Skeletal muscle cell (primary cell): Measurements from ENCODE around the gene SCAF8.

Experiments used
- DNase-seq: peaks from one replicate; pipeline ENCODE4 v3.0.0-alpha.2; 2010; ENCODE audit warnings: low read depth
- H3K4me3 ChIP-seq: 2 replicates; pipeline ENCODE4 v1.5.1; 2011; ENCODE audit warnings: low read depth, mild to moderate bottlenecking, control low read depth, low read length, moderate library complexity

The SCAF8 gene

DNA sequence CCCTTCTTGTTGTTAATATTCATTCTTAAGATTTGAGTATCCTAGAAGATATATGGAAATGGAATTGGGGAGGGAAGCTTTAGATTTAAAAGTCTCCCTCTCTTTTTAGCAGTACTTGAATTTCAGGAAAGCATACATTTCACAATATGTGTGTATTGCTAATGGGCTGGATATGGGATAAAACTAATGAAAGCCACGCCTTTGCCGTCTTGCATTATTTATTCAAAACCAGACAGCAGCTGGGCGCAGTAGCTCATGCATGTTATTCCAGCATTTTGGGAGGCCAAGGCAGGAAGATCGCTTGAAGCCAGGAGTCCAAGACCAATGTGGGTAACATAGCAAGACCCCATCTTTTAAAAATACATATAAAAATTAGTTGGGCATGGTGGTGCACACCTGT is 140.3 kb downstream of the SCAF8 start:
- no peak for DNase-seq
- H3K4me3 ChIP-seq = no peak overlapping the region

DNA sequence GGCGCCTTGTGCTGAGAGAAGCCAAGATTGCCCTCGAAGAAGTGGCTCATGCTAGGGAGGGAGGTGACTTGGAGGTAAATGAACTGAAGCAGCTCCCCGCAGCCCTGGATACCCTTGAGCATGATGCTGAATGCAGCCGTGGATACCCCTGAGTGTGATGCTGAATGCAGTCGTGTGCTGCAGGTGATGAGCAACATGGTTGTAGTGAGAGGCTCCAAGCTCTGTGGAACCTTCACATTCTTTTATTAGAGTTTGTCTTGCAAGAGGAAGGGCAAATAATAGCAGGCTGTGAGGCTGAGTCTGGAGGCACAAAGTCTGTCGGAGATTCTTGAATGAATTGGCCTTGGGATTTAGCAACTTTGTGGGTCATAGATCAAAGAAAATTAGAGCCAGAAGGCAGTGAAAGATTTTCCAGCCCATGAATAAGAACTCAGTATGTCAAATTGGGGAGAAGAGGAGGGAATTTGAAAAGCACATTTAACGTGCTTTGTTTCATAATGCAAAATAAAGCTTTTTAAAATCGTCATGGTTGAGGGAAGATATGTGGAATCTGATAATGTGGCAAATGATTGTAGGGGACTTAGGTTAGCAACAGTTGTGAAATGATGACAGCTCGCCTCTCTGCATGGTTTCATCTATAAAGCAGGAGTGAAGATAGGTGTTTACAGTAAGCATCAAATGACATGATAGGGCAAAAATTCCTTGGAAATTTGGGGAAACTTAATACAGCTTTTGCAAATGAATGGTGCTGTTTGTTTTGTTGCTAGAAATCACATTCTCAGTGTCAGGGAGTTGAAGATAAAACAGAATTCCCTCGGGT is 141.8 kb downstream of the SCAF8 start:
- no peak for DNase-seq
- H3K4me3 ChIP-seq = no peak overlapping the region

DNA sequence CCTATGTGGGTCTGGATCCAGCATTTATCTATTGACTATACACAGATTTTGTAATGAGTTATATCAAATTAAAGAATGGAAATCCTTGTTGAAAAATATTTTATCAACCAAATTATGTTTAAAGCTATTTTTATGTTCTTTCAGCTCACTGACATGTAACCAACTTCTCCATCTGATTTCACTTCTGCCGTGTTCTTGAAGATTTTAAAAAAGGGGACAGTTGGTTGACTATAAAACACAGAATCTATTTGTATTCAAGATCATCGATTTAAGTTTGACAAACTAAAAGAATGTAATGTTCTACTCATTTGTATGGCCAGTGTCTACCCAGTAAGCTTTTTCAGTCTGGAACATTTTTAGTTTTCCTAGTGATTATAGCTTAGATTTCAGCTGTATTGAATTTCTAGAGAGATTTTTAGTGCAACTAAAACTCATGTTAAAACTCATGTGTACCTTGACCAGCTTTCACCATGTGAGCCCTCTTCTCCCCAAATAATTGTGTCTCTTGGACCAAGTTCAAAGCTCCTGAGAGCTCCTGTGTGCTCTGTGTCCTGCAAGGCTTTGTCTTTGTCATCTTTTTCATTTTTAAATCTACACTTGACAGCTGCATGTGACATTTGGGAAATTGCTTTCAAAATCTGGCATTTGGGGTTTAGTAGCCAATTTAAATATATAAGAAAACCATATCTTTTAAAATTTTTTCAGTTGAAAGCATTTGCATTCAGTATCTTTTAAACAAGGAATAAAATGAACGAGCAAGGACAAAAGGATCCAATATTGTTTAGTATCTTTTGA is 143.5 kb downstream of the SCAF8 start:
- no peak for DNase-seq
- no peak overlapping the region for H3K4me3 ChIP-seq

DNA sequence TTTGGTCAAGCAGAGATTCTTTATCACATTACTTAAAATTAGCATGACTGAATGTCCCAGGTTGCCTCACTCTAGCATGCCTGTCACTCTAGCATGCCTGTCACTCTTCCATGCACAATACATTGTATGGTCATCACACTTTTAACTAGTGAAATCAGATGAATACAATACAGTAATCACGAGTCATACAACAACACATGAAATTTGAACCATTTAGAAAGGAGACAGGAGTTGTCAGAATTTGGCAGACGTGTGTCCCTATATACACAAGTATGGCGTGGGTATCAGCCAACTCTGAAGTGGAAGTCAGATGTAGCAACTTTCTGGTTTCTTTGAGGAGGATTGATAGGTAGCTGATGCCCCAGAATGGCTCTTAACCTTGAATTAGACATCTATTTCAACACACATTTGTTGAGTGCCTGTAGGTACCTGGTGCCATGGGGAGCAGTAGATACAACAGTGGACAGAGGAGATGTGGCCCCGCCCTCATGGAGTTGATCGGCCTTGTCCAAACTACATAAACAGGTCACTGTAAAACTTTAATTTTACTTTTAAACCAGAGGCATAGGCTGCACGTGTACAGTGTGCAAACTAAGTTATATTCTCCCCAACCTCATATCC is 145.8 kb downstream of the SCAF8 start:
- no peak overlapping the region for H3K4me3 ChIP-seq
- peak; percentile 27 for DNase-seq

DNA sequence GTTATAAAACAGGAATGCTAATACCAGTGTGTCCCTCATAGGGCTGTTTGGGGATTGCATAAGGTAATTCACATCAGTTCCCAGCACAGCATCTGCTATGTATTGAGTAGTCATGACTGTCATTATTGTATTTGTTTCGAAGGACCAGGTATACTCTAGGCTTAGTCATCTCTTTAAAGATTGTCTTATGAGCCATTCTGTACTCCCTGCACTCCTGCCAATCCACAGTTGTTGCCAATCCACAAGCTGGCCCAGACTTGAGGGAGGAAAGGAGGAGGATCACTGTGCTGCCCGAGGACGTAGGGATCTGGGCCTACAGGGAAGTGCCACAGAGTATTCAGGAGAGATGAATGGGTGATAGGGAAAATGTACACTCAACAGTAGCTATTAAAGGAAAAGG is 148.9 kb downstream of the SCAF8 start:
- DNase-seq = no peak
- H3K4me3 ChIP-seq = no peak overlapping the region
